Measurements from ENCODE around the gene PTPRN. TPM values are rescaled to one million over a fixed set of nuclear protein-coding genes. Genes with fewer than 3 reads are reported as not detected.

Gene PTPRN
- total and polyA plus RNA-seq, 10 of the 15 experiments (the other 5 are each of a cell fraction or from before 2014, with no cell fraction given) = 0.28 to 0.69 TPM; not detected in 8

DNA sequence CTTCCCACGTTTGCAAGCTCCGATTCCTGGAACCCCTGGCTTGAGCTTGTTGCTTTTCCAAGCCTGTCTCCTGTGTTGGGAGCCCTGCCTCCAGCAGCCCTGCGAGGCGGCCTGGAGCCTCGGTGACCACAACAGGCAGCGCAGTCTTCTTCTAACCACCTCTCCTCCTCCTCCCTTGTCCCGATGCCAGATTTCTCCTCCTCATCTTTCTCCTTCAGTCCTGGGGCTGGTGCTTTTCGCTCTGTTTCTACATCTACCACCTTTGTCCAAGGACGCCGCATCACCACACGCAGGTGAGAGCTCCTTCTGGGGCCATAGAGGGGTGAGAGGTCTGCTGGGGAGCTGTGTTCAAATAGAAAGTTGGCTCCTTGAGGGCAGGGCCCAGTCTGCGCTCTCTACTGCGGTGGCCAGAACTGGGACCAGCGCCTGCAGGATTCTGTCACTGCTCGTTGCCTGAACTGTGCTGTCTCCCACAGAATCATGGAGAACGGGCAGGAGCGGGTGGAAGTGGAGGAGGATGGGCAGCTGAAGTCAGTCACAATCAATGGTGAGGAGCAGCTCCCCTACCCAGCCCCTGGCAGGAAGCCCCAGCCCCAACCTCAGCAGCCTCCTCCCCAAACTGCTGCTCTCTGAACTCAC, 26.1 kb downstream of the PTPRN start:
- FAIRE-seq = no peak
- H3K36me3 ChIP-seq (ENCODE audit: control insufficient read depth in 2 of 2, insufficient read depth in 2 of 2, low read length in 1 of 2) = no peaks in the 10 kb centered on the region; a peak in 1 of 4 replicates
- intact Hi-C loops (cut with micrococcal nuclease; ENCODE audit: unreplicated experiment) = no loop called here

More for the DNA sequence above, 26.1 kb downstream of the PTPRN start:
- no peaks in the 10 kb centered on the region for H4K20me1 ChIP-seq (ENCODE audit: control insufficient read depth, insufficient read depth)
- no peaks in the 10 kb centered on the region for H3K27me3 ChIP-seq (replicated peaks in 1 of 2; ENCODE audit: control insufficient read depth in 2 of 2, insufficient read depth in 2 of 2, low read length in 1 of 2)
- H3K4me1 ChIP-seq (ENCODE audit: control insufficient read depth, insufficient read depth, low read length) = peaks cover 20% of the 10 kb centered on the region
- peaks cover 6% of the 10 kb centered on the region for H3K79me2 ChIP-seq (ENCODE audit: control insufficient read depth, insufficient read depth, low read length)
- WGBS (ENCODE audit: insufficient coverage, insufficient replicate concordance, low lambda C conversion rate, missing lambda C conversion rate) = 94% methylated on average over 12 of the region's 17 CpGs
- H3K27ac ChIP-seq (ENCODE audit: control insufficient read depth, insufficient read depth) = no peak overlapping the region
- no peak overlapping the region for H2AFZ ChIP-seq (ENCODE audit: control insufficient read depth, low read depth, low read length)
- DNase-seq (ENCODE audit: low read depth, low spot score) (no peak), ATAC-seq (no peak)
- RAD21 ChIA-PET (ENCODE audit: unreplicated experiment) = no interaction called here
- TF ChIP-seq, protein P1, sequence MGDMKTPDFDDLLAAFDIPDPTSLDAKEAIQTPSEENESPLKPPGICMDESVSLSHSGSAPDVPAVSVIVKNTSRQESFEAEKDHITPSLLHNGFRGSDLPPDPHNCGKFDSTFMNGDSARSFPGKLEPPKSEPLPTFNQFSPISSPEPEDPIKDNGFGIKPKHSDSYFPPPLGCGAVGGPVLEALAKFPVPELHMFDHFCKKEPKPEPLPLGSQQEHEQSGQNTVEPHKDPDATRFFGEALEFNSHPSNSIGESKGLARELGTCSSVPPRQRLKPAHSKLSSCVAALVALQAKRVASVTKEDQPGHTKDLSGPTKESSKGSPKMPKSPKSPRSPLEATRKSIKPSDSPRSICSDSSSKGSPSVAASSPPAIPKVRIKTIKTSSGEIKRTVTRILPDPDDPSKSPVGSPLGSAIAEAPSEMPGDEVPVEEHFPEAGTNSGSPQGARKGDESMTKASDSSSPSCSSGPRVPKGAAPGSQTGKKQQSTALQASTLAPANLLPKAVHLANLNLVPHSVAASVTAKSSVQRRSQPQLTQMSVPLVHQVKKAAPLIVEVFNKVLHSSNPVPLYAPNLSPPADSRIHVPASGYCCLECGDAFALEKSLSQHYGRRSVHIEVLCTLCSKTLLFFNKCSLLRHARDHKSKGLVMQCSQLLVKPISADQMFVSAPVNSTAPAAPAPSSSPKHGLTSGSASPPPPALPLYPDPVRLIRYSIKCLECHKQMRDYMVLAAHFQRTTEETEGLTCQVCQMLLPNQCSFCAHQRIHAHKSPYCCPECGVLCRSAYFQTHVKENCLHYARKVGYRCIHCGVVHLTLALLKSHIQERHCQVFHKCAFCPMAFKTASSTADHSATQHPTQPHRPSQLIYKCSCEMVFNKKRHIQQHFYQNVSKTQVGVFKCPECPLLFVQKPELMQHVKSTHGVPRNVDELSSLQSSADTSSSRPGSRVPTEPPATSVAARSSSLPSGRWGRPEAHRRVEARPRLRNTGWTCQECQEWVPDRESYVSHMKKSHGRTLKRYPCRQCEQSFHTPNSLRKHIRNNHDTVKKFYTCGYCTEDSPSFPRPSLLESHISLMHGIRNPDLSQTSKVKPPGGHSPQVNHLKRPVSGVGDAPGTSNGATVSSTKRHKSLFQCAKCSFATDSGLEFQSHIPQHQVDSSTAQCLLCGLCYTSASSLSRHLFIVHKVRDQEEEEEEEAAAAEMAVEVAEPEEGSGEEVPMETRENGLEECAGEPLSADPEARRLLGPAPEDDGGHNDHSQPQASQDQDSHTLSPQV (IDR thresholded peaks at IDR 0.05) = no peak
- no peak for TF ChIP-seq PML (IDR thresholded peaks at IDR 0.05; ENCODE audit: low read length)
- POLR2A ChIA-PET = no interaction called here
- H3K9me3 ChIP-seq (replicated peaks; ENCODE audit: control insufficient read depth, insufficient read depth, low read length) = no peaks in the 10 kb centered on the region
- no peak overlapping the region for H3K4me3 ChIP-seq
- no TSS peak for BruUV-seq (replicated peaks)
- in situ Hi-C loops (cut with MboI) = no loop called here
- no peak overlapping the region for H3K4me2 ChIP-seq (ENCODE audit: control insufficient read depth, insufficient read depth)
- CTCF ChIA-PET = interaction anchor here (1.1 to 13.5 kb wide), 3 partner anchors 10 to 124 kb away, joined by 3 to 257 read pairs (median 6); no protein-coding TSS in a partner anchor
- H3K9ac ChIP-seq (ENCODE audit: control insufficient read depth, insufficient read depth, low read length) = no peak overlapping the region
- SMC1A ChIA-PET (ENCODE audit: uncharacterized antibody, unreplicated experiment) = interaction anchor here (0.7 to 8.8 kb wide), 2 partner anchors 10 to 53 kb away, joined by 3 to 96 read pairs; partner anchors contain the start of genes ANKZF1 and ATG9A

All from GM12878 (cell line).